DOHH2 (cell line): ENCODE data around the gene PTPRN2.

ENCODE experiments used
- H3F3A ChIP-seq: fragments of 200-600 bp; sonication (generic), shearing (Covaris generic); 2 replicates; pipeline ENCODE4 v1.6.0; 2016; ENCODE audit warnings: antibody characterized with exemption, mild to moderate bottlenecking; ENCODE audit not compliant: control insufficient read depth, insufficient read depth
- H3K27ac ChIP-seq: fragments of 200-600 bp; sonication (generic); 2 replicates; pipeline ENCODE4 v1.5.1; 2014; ENCODE audit warnings: low read depth, mild to moderate bottlenecking, low read length, moderate library complexity
- H3K27me3 ChIP-seq: fragments of 200-600 bp; sonication (generic); 2 replicates; pipeline ENCODE4 v1.6.1; 2014; ENCODE audit warnings: mild to moderate bottlenecking, low read length, mixed read lengths; ENCODE audit not compliant: control insufficient read depth
- H3K36me3 ChIP-seq: fragments of 200-600 bp; sonication (generic); 2 replicates; pipeline ENCODE4 v1.6.1; 2014; ENCODE audit warnings: mild to moderate bottlenecking, low read length, moderate library complexity, mixed read lengths; ENCODE audit not compliant: control insufficient read depth
- H3K4me1 ChIP-seq: fragments of 200-600 bp; sonication (generic); 2 replicates; pipeline ENCODE4 v1.6.1; 2014; ENCODE audit warnings: mild to moderate bottlenecking, low read length, mixed read lengths; ENCODE audit not compliant: control insufficient read depth
- H3K4me2 ChIP-seq: fragments of 200-600 bp; sonication (generic); 2 replicates; pipeline ENCODE4 v1.6.0; 2014; ENCODE audit warnings: mild to moderate bottlenecking, low read length, moderate library complexity
- H3K4me3 ChIP-seq: fragments of 200-600 bp; sonication (generic); 2 replicates; pipeline ENCODE4 v1.5.1; 2014; ENCODE audit warnings: mild to moderate bottlenecking, low read length, mixed read lengths
- H3K79me2 ChIP-seq: fragments of 200-600 bp; sonication (generic); 2 replicates; pipeline ENCODE4 v1.6.1; 2014; ENCODE audit warnings: mild to moderate bottlenecking, low read length, mixed read lengths; ENCODE audit not compliant: control insufficient read depth
- H3K9me2 ChIP-seq: fragments of 200-600 bp; sonication (generic); replicated peaks from 2 replicates; pipeline ENCODE4 v1.6.1; 2014; ENCODE audit warnings: mild to moderate bottlenecking, low read length, mixed read lengths; ENCODE audit not compliant: control insufficient read depth
- H3K9me3 ChIP-seq: fragments of 200-600 bp; sonication (generic); 2 replicates; pipeline ENCODE4 v1.6.1; 2014; ENCODE audit warnings: antibody characterized with exemption, low read length, mixed read lengths; ENCODE audit not compliant: control insufficient read depth, insufficient read depth
- H4K20me1 ChIP-seq: fragments of 200-600 bp; sonication (generic); 2 replicates; pipeline ENCODE4 v1.6.0; 2014; ENCODE audit warnings: low read depth, mild to moderate bottlenecking, antibody characterized with exemption, low read length, moderate library complexity; ENCODE audit not compliant: control insufficient read depth, insufficient read depth
- CTCF ChIP-seq: fragments of 200-600 bp; sonication (generic); IDR thresholded peaks from one replicate; pipeline ENCODE4 v1.5.1; 2014; ENCODE audit warnings: antibody characterized with exemption, mild to moderate bottlenecking, low read depth, low read length; ENCODE audit not compliant: poor library complexity, severe bottlenecking
- EZH2phosphoT487 ChIP-seq: fragments of 200-600 bp; sonication (generic); IDR thresholded peaks from 2 replicates; pipeline ENCODE4 v1.6.1; 2017; ENCODE audit warnings: borderline replicate concordance, mild to moderate bottlenecking, antibody characterized with exemption, low read length, moderate library complexity, mixed read lengths

PTPRN2 gene

GRCh38 chr7:158623241-158623640 lies 35.6 kb upstream of the PTPRN2 start:
- Histone ChIP-seq H3K4me2 (no peak overlapping the region), H3K36me3 (peaks cover 35% of the 10 kb centered on the region), H3K27ac (no peak overlapping the region), H3K4me3 (no peak overlapping the region), H3K79me2 (no peaks in the 10 kb centered on the region), H3K9me3 (no peaks in the 10 kb centered on the region), H3F3A (0 out of 2 replicates have a peak, but pooled peaks cover 5% of the 10 kb centered on the region), H3K9me2 (no peaks in the 10 kb centered on the region), H4K20me1 (0 out of 2 replicates have a peak, but pooled peaks cover 4% of the 10 kb centered on the region), H3K4me1 (peaks cover 17% of the 10 kb centered on the region), H3K27me3 (no peaks in the 10 kb centered on the region)
- TF ChIP-seq EZH2phosphoT487 = no peak
- TF ChIP-seq CTCF = no peak

GRCh38 chr7:158620839-158621441 lies 33.3 kb upstream of the PTPRN2 start:
- no peak overlapping the region for H3K4me3 ChIP-seq

GRCh38 chr7:158620418-158620817 lies 32.8 kb upstream of the PTPRN2 start:
- H3K4me1 ChIP-seq = peaks cover 4% of the 10 kb centered on the region

More at GRCh38 chr7:158620839-158621441, 33.3 kb upstream of the PTPRN2 start:
- Histone ChIP-seq H3K9me3 (no peaks in the 10 kb centered on the region), H3F3A (0 out of 2 replicates have a peak, but pooled peaks cover 5% of the 10 kb centered on the region), H3K4me2 (no peak overlapping the region), H3K27ac (no peak overlapping the region), H3K9me2 (no peaks in the 10 kb centered on the region), H3K27me3 (no peaks in the 10 kb centered on the region), H3K79me2 (no peaks in the 10 kb centered on the region), H3K36me3 (peaks cover 29% of the 10 kb centered on the region), H4K20me1 (0 out of 2 replicates have a peak, but pooled peaks cover 4% of the 10 kb centered on the region), H3K4me1 (peaks cover 7% of the 10 kb centered on the region)
- TF ChIP-seq CTCF (no peak), EZH2phosphoT487 (no peak)

More at GRCh38 chr7:158620418-158620817, 32.8 kb upstream of the PTPRN2 start:
- Histone ChIP-seq H3K27ac (no peak overlapping the region), H3K9me3 (no peaks in the 10 kb centered on the region), H3F3A (0 out of 2 replicates have a peak, but pooled peaks cover 5% of the 10 kb centered on the region), H4K20me1 (0 out of 2 replicates have a peak, but pooled peaks cover 4% of the 10 kb centered on the region), H3K4me3 (no peak overlapping the region), H3K9me2 (no peaks in the 10 kb centered on the region), H3K79me2 (no peaks in the 10 kb centered on the region), H3K27me3 (no peaks in the 10 kb centered on the region), H3K36me3 (peaks cover 23% of the 10 kb centered on the region), H3K4me2 (no peak overlapping the region)
- TF ChIP-seq EZH2phosphoT487 = no peak
- no peak for TF ChIP-seq CTCF
